ENCODE results near the gene TMX1.

The TMX1 gene

GRCh38 chr14:51228890-51229289, 11.2 kb upstream of the TMX1 start (continued):
- TF ChIP-seq POU6F1 (CRISPR knock-in tag; IDR thresholded peaks at IDR 0.05; ENCODE audit: borderline replicate concordance, low read depth) (no peak), PATZ1 (CRISPR knock-in tag; IDR thresholded peaks at IDR 0.05; ENCODE audit: borderline replicate concordance) (no peak), GLIS3 (CRISPR knock-in tag; IDR thresholded peaks at IDR 0.05) (no peak), TSHZ2 (CRISPR knock-in tag; IDR thresholded peaks at IDR 0.05) (peak; percentile 86; the same call in 1 of the 2 replicates)

GRCh38 chr14:51236314-51236713, 3.7 kb upstream of the TMX1 start:
- ATAC-seq = no peak
- TF ChIP-seq SNAI2 (CRISPR knock-in tag; IDR thresholded peaks at IDR 0.05) (no peak), OSR1 (CRISPR knock-in tag; IDR thresholded peaks at IDR 0.05) (no peak), ZFP3 (CRISPR knock-in tag; IDR thresholded peaks at IDR 0.05) (no peak), TSHZ2 (CRISPR knock-in tag; IDR thresholded peaks at IDR 0.05) (no peak), RARB (CRISPR knock-in tag; IDR thresholded peaks at IDR 0.05) (no peak), CREB5 (CRISPR knock-in tag; IDR thresholded peaks at IDR 0.05; ENCODE audit: low read depth) (no peak), TOX (CRISPR knock-in tag; IDR thresholded peaks at IDR 0.05; ENCODE audit: borderline replicate concordance) (no peak), CSRNP3 (CRISPR knock-in tag; IDR thresholded peaks at IDR 0.05) (no peak), BACH2 (CRISPR knock-in tag; IDR thresholded peaks at IDR 0.05; ENCODE audit: borderline replicate concordance) (no peak), ZNF565 (CRISPR knock-in tag; conservative IDR thresholded peaks at IDR 0.05; ENCODE audit: low read depth) (no peak), ZNF70 (CRISPR knock-in tag; IDR thresholded peaks at IDR 0.05) (no peak), CSDC2 (CRISPR knock-in tag; IDR thresholded peaks at IDR 0.05) (no peak), ZNF8 (CRISPR knock-in tag; IDR thresholded peaks at IDR 0.05) (no peak), ESRRG (CRISPR knock-in tag; IDR thresholded peaks at IDR 0.05) (no peak)

GRCh38 chr14:51240804-51241380, 845 bp downstream of the TMX1 start:
- TF ChIP-seq ZC3H10 (CRISPR knock-in tag; IDR thresholded peaks at IDR 0.05) (no peak), OSR1 (CRISPR knock-in tag; IDR thresholded peaks at IDR 0.05) (no peak)
- no peak for ATAC-seq

Data from SK-N-SH treated with all-trans-retinoic acid at 6 μM for 48 hours (cell line).